Measurements from ENCODE around the gene BIN1. TPM values are rescaled to one million over a fixed set of nuclear protein-coding genes. Genes with fewer than 3 reads are reported as not detected.

The BIN1 gene
- total and polyA plus RNA-seq, 2 of the 4 experiments (the other 2 are of a cell fraction), result 18.1 to 25.7 TPM

DNA sequence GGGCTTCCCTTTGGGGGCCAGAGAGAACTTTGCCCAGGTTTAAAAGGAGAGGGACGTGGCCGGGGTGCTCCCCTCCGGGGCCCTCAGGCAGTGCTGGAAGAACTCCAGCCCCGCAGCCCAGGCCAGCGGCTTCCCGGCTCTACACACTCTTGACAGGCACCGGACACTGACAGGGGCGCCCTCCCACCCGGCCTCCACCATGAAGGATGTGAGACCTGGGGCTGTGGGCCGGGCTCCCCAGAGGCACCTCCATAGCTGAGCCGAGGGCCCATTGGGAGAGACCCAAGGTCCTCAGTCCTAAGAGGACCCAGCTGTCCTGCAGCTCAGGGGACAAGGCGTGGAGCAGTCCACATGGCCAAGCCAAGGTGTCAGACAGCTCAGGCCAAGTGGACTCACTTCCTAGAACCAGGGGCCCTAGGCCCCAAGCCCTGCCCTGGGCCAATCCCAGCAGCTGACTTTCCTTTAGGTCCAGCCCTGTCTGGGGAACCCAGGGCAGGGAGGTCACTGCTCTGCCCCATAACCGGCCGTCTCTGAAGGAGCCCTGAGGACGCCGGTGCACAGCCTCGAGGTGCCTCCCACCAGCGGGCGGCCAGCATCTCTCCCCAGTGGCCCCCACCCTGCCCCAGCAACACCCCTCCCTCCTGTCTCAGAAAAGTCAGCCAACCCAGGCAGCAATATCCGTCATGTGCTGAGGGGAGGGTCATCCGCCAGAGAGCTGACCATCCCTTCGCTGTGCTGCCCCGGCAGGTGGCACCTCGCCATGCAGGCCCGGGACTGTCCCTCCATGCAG is 51.8 kb downstream of the BIN1 start:
- Histone ChIP-seq H3K9me1 (ENCODE audit: insufficient read depth, low read length) (no peaks in the 10 kb centered on the region), H3K4me2 (ENCODE audit: low read depth, low read length) (no peak overlapping the region), H2BK5ac (ENCODE audit: low read depth, low read length, poor library complexity, severe bottlenecking) (no peak overlapping the region), H2AK9ac (replicated peaks; ENCODE audit: low read depth, low read length, poor library complexity) (no peak overlapping the region), H3K18ac (ENCODE audit: low read depth, low read length) (no peak overlapping the region), H2AK5ac (ENCODE audit: low read depth, low read length) (no peak overlapping the region), H3K14ac (replicated peaks; ENCODE audit: low read depth, low read length) (no peak overlapping the region), H4K8ac (ENCODE audit: low read depth in 2 of 2, low read length in 2 of 2) (no peak overlapping the region), H4K20me1 (ENCODE audit: insufficient read depth, low read length) (no peaks in the 10 kb centered on the region; the same call in 1 of the 2 replicates), H3K9me3 (ENCODE audit: control insufficient read depth, insufficient read depth, low read length) (no peaks in the 10 kb centered on the region), H3K56ac (ENCODE audit: extremely low read depth, insufficient read depth, low read length) (no peak overlapping the region), H3K9ac (ENCODE audit: low read depth, low read length) (no peak overlapping the region), H3K4me1 (ENCODE audit: control insufficient read depth, insufficient read depth, low read length) (no peaks in the 10 kb centered on the region), H3K27ac (ENCODE audit: insufficient read depth, low read length) (no peak overlapping the region), H3K4me3 (ENCODE audit: insufficient read depth, low read depth, low read length) (no peak overlapping the region), H4K91ac (ENCODE audit: insufficient read depth, low read depth, low read length) (no peak overlapping the region), H3K27me3 (ENCODE audit: control insufficient read depth, insufficient read depth, low read length) (no peaks in the 10 kb centered on the region), H2BK20ac (ENCODE audit: low read depth, low read length) (no peak overlapping the region), H2BK120ac (ENCODE audit: low read depth, low read length) (no peak overlapping the region), H2BK15ac (ENCODE audit: low read depth, low read length) (no peak overlapping the region), H3K36me3 (ENCODE audit: control insufficient read depth, insufficient read depth, low read length) (peaks cover 19% of the 10 kb centered on the region), H3K79me1 (ENCODE audit: low read depth in 1 of 2, low read length in 2 of 2) (no peaks in the 10 kb centered on the region), H4K5ac (ENCODE audit: low read depth, low read length) (no peak overlapping the region), H2AFZ (replicated peaks; ENCODE audit: low read length, poor library complexity) (no peak overlapping the region), H3K4ac (ENCODE audit: low read depth, low read length) (no peak overlapping the region), H3K23ac (ENCODE audit: low read depth, low read length) (no peak overlapping the region)
- intact Hi-C loops (cut with micrococcal nuclease) (loop anchor here (10.0 kb wide), 2 partner anchors 170 to 400 kb away; partner anchors contain the start of gene GYPC), dilution Hi-C loops (cut with HindIII; ENCODE audit: low sequenced_read_pairs, unreplicated experiment) (no loop called here), in situ Hi-C loops (cut with MboI; ENCODE audit: low sequenced_read_pairs) (no loop called here)
- TF ChIP-seq NFE2L2 (IDR thresholded peaks at IDR 0.05; ENCODE audit: low read depth, low read length) (no peak), BHLHE40 (IDR thresholded peaks at IDR 0.05; ENCODE audit: low read depth, low read length) (no peak), MAZ (IDR thresholded peaks at IDR 0.05; ENCODE audit: borderline replicate concordance, low read depth, low read length) (no peak), RCOR1 (IDR thresholded peaks at IDR 0.05; ENCODE audit: insufficient replicate concordance, low read length) (no peak), MXI1 (IDR thresholded peaks at IDR 0.05; ENCODE audit: borderline replicate concordance, low read depth, low read length) (no peak), POLR2A (IDR thresholded peaks at IDR 0.05; ENCODE audit: low read depth, low read length) (no peak)
- TF ChIP-seq, protein P1, sequence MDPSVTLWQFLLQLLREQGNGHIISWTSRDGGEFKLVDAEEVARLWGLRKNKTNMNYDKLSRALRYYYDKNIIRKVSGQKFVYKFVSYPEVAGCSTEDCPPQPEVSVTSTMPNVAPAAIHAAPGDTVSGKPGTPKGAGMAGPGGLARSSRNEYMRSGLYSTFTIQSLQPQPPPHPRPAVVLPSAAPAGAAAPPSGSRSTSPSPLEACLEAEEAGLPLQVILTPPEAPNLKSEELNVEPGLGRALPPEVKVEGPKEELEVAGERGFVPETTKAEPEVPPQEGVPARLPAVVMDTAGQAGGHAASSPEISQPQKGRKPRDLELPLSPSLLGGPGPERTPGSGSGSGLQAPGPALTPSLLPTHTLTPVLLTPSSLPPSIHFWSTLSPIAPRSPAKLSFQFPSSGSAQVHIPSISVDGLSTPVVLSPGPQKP (IDR thresholded peaks at IDR 0.05; ENCODE audit: borderline replicate concordance, low read depth, low read length), result no peak
- TF ChIP-seq, protein P2, sequence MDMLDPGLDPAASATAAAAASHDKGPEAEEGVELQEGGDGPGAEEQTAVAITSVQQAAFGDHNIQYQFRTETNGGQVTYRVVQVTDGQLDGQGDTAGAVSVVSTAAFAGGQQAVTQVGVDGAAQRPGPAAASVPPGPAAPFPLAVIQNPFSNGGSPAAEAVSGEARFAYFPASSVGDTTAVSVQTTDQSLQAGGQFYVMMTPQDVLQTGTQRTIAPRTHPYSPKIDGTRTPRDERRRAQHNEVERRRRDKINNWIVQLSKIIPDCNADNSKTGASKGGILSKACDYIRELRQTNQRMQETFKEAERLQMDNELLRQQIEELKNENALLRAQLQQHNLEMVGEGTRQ (IDR thresholded peaks at IDR 0.05; ENCODE audit: low read depth, low read length), result no peak
- WGBS, 2 experiments (ENCODE audit: extremely low coverage in 2 of 2, insufficient read length in 1 of 2), result 93% methylated on average over 3 of the region's 25 CpGs; no CpG with 5 or more reads in 1 of the 2 experiments
- no peak for ATAC-seq (ENCODE audit: low read depth)
- ChIA-PET POLR2A (ENCODE audit: unreplicated experiment) (interaction anchor here (0.6 kb wide), 1 partner anchor 608 kb away, joined by 11 read pairs; no protein-coding TSS in a partner anchor), CTCF (no interaction called here)
- BruUV-seq (replicated peaks), result no TSS peak
- DNase-seq, result no peak

Measured in IMR-90 (cell line).